Measurements from ENCODE around the gene EMC10.
"Not testable (repeated sequence)": the region's sequence is repeated elsewhere in the genome, so short reads cannot be mapped to it uniquely, and the experiment has no call there.

The EMC10 gene

DNA sequence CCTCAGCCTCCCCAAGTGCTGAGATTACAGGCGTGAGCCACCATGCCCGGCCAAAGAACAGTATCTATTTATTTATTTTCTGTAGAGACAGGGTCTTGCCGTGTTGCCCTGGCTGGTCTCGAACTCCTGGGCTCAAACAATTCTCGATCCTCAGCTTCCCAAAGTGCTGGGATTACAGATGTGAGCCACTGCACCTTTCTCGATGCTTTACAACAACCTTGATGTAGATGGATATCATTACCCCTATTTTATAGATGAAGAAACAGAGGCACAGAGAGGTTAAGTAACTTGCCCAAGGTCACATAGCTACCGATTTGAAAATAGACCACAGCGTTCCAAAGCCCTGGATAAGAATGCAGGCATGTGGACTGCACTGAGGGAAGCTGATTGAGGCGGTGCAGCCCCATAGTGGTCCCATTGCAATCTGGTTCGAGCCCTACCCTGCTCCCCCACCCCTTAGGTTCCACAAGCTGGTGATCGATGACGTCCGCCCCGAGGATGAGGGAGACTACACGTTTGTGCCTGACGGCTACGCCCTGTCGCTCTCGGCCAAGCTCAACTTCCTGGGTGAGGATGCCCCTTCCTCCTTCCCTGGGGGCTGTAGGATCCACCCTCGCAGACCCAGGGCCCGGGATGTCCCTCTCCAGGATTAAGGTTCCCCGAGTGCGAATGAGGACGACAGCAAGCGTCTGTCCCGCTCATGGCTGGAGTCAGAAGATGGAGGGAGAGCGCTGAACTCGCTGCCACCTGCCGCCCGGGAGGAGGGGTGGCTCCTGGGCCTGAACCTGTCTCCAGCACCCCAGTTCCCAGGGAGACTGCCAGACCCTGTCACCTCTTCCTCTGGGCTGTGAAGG is 25.7 kb upstream of the EMC10 start:
- no peak for DNase-seq (ENCODE audit: low read depth, low spot score)

DNA sequence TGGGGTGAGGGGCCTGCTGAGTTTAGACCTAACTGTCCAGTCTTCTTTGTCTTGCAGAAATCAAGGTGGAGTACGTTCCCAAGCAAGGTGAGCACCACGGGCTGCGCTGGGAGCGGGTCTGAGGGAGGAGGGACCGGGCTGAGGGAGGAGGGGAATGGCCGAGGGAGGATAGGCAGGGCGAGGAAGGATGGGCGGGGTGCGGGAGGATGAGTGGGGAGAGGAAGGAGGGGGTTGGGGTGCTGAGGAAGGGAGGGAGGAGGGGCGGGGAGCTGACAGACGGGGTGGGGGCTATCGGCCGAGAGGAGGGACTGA is 25.1 kb upstream of the EMC10 start:
- DNase-seq (ENCODE audit: low read depth, low spot score) = no peak

DNA sequence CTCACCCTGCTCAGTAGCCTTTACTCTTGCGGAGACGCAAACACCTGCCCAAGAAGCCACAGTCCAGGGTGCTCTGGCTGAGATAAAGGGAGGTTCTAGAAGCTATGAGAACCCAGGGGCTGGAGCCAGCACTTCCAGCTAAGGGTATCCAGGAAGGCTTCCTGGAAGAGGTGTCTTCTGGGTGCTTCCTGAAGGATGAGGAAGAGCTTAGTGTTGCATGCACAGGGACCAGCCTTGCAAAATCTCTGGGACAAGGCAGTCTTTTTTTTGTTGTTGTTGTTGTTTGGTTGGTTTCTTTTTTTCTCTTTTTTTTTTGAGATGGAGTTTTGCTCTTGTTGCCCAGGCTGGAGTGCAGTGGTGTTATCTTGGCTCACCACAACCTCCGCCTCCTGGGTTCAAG is 23.1 kb upstream of the EMC10 start:
- no peak for DNase-seq (ENCODE audit: low read depth, low spot score)

DNA sequence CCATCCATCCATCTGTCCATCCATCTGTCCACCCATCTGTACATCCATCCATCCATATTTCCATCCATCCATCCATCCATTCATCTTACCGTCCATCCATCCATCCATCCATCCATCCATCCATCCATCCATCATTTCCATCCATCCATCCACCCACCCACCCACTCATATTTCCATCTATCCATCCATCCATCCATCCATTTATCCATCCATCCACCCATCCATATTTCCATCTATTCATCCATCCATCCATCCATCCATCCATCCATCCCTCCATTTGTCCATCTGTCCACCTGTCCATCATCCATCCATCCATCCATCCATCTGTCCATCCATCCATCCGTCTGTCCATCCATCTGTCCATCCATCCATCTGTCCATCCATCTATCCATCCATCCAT is 20.3 kb upstream of the EMC10 start:
- DNase-seq (ENCODE audit: low read depth, low spot score) = no peak

DNA sequence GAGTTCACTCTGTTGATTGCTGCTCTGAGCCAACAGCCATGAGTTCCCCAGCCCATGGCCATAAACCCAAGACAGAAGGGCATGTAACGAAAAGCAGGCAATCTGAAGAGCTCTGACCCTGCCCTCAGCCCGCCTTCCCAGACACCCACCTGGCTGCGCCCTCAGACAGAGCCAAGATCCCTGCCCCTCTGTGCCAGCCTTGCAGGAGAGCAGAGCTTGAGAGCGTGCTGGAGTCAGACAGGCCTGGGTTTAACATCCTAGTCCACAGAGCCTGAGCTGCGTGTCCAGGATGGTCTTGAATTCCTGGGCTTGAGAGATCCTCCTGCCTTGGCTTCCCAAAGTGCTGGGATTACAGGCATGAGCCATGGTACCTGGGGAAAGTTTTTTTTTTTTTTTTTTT is 19.0 kb upstream of the EMC10 start:
- no peak for DNase-seq (ENCODE audit: low read depth, low spot score)

DNA sequence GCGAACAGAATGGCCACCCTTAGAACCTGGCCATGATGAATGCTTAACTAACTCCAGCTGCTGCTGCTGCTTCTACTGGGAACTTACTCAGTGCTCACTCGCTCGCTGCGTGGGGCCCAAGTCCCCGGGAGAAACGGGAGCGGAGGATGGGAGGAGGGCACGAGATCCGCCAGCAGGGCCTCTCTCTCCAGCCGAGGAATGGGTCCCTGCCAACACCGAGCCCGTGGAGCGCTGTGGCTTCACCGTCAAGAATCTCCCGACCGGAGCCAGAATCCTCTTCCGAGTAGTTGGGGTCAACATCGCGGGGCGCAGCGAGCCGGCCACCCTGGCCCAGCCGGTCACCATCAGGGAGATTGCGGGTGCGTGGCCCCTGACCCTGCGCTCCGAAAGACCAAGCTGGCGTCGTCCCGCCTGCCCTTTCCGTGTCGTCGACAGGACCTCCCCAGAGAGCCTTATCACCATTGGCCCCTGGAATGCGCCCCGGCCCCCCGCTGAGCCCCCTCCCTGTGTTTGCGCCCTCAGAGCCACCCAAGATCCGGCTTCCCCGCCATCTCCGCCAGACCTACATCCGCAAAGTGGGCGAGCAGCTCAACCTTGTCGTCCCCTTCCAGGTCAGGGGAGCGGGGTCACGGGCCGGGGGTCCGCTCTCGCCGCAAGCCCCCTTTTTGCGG is 17.8 kb upstream of the EMC10 start:
- no peak for DNase-seq (ENCODE audit: low read depth, low spot score)

DNA sequence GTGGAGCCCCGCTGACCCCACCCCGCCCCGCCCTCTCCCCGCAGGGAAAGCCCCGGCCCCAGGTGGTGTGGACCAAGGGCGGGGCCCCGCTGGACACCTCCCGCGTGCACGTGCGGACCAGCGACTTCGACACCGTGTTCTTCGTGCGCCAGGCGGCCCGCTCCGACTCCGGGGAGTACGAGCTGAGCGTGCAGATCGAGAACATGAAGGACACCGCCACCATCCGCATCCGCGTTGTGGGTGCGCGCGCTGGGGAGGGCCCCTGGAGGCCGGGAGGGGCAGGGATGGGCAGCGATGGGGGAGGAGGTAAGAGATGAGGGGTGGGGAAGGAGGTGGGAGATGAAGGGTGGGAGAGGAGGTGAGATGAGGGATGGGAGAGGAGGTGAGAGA is 17.2 kb upstream of the EMC10 start:
- DNase-seq (ENCODE audit: low read depth, low spot score) = no peak

DNA sequence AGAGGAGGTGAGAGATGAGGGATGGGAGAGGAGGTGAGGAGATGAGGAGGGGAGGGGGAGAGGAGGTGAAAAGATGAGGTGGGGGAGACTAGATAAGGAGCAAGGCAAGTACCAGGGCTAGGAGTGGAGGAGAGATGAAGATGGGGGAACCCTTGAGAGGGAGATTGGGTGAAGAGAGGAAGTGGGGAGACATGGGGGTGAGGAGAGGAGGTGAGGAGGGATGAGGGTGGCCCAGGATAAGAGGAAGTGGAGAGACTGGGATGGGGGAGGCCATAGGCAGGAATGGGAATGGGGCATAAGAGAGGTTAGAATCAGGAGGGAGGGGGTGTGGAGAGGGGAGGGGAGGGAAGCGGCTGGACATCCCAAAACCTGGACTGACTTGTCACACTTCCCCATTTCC is 16.7 kb upstream of the EMC10 start:
- no peak for DNase-seq (ENCODE audit: low read depth, low spot score)

DNA sequence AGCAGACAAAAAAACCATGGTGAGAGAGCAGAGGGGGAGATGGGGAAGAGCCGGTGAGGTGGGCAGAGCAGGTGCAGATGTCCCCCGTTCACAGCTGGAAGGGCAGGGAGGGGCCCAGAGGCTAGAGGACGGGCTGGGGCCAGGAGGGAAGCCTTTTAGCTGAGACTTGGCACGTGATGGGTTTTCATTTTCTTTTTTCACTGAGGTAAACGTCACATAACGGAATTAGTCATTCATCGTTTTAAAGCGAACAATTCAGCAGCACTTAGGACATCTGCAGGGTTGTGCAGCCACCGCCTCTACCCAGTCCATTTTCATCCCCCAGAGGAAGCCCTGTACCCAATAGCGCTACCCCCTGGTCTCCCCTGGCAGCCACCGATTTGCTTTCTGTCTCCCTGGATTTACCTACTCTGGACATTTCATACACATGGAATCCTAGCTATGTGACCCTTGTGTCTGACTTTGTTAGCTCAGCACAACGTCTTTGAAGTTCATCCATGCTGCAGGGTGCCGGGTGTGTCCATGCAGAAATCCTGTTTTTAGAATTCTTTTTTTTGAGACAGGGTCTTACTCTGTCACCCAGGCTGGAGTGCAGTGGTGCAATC is 16.0 kb upstream of the EMC10 start:
- DNase-seq (ENCODE audit: low read depth, low spot score) = peak; percentile 74

DNA sequence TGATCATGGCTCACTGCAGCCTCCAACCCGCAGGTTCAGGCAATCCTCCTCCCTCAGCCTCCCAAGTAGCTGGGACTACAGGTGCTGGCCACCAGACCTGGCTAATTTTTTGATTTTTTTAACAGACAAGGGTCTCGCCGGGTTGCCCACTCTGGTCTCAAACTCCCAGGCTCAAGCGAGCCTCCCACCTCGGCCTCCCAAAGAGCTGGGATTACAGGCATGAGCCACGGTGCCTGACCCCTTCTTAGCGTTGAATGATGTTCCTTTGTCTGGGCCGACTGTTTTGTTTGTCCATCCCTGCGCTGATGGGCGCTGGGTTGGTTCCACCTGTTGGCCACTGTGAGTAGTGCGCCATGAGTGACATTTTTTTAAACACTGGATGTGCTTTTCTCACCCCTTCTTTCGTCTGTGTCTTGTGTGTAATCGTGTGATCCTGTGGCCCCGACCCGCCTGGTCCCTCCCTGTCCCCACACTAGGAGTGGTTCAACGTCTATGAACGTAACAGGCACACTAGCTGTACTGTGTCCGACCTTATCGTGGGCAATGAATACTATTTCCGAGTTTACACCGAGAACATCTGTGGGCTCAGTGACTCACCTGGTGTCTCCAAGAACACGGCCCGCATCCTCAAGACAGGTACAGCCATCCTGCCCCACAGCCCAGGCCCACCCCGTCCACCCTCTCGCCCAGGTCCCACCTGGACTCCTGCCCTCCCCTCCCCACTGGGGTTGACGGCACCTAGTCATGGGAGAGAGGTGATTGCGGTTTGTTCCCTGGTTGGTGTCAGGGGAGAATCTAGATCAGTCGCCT is 15.0 kb upstream of the EMC10 start:
- DNase-seq (ENCODE audit: low read depth, low spot score) = peak; percentile 83

DNA sequence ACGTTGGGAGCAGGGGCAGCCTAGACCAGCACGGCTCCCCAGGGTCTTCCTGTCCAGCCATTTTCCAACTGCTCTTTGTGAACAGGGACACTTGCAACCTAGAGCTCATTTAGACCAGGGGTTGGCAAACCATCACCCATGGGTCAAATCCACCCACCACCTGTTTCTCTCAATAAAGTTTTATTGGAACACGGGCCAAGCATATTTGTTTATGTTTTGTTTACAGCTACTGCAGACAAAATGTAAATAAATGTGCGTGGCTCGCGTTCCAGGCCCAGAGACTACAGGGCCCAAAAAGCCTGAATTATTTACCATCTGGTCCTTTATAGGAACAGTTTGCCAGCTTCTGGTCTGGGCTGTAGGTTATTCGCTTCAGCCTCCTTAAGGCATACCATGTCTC is 13.3 kb upstream of the EMC10 start:
- no peak for DNase-seq (ENCODE audit: low read depth, low spot score)

DNA sequence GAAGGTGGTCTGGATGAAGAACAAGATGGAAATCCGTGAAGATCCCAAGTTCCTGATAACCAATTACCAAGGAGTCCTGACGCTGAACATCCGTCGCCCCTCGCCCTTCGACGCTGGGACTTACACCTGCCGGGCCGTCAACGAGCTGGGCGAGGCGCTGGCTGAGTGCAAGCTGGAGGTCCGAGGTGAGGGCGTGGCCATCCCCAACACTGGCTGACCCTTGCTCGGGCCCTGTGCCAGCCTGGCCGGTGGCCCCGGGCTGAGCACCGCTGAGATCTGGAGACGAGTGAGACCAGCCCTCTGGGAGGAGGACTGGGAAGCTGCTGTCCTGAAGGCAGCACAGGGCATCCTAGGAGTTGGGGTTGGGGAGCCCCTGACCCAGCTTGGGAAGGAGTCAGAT is 12.0 kb upstream of the EMC10 start:
- no peak for DNase-seq (ENCODE audit: low read depth, low spot score)

DNA sequence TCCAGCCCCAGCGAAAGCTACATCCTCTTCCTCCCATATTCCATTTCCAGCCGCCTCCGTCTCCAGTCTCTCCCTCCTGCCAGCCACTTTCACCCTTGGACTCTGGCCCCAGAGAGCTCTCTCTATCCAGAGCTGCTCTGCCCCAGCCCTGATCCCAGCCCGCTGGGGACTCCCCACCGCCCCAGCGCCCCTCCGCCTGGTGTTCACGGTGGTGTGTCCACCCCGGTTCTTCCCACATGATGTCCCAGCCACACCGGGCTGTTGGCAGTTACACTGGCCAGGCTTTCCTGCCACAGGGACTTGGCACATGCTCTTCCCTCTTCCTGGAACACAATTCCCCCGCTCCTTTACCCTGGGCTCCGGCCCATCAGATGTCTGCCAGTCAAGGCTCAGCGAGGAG is 11.3 kb upstream of the EMC10 start:
- DNase-seq (ENCODE audit: low read depth, low spot score) = no peak

DNA sequence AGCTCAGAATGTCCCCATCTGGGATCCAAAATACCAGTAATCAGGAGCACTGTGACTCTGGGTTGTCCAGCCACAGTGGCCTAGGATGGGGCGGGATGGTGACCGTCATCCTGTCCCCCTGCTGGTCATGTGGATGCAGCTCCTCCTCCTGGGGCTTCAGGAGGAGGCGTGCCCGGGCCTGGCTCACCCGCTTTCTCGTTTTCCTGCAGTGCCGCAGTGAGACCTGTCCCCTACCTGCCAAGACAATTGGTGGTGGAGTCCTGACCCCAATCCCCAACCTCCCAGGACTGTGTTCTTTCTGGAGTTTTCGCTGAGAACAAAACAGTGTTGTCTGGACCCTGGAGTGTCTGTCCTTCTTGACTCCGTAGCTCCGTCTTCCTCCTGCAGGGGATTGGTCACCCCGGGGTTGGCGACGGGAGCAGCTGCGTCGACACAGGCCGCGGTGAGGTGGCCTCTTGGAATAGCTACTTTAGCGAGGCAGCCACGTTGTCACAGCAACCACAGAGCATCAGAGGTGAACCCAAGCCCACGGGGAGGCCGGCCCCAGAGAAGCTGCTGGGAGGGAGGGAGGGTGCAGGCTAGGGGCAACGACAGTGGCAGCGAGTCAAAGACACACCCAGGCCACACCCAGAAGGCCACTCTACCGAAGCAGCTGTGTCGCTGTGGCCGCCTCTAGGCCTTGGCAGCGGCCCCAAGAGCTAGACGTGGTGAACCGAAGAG is 10.2 kb upstream of the EMC10 start:
- peak; percentile 38 for DNase-seq (ENCODE audit: low read depth, low spot score)

DNA sequence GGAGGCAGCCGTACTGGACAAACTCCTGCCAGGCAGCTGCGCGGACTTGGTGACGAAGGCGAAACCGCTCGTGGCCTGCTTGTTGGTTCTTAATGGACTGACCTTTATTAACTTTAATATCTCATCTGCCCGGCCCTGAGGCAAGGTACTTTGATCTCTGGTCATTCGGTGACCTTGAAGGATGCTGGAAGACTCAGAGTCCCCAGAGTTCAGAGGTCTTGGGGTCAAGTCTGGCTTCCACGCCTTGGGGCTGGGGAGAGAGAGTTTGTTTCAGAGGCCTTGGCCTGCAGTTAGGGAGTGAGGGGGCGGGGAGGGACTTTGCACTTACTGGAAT is 9.6 kb upstream of the EMC10 start:
- no peak for DNase-seq (ENCODE audit: low read depth, low spot score)

DNA sequence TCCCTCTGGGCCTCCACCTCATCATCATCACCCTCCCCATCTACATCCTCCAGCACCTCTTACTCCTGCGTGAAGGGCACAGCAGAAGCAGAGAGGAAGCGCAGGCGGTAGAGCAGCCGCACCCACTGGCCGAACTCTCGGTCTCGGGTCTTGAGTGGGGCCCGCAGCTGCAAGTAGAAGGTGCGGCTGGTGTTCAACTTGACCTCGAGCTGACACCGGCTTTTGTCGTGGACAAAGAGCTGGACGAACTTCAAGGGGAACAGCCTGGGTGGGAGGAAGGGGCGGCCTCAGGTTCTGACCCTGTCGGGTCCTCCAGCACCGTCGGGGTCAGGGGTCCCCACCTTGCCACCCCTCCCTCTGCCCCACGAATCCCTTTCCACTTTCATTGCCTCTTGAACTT is 8.7 kb upstream of the EMC10 start:
- no peak for DNase-seq (ENCODE audit: low read depth, low spot score)

DNA sequence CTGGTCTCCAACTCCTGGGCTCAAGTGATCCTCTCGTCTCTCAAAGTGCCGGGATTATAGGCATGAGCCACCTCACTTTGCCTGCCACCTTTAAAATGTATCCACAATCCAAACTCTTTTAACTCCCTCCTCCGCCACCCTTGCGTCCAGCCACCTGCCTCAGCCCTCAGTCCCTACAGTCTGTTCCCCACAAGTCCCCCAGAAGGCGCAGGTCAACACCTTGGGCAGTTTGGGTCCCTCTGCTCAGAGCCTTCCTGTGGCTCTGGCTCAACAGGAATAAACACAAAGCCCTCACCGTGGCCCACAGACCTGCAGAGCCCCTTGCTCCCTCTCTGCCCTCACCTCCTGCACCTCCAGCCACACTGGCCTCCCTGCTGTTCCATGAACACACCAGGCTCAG is 7.5 kb upstream of the EMC10 start:
- DNase-seq (ENCODE audit: low read depth, low spot score) = no peak

DNA sequence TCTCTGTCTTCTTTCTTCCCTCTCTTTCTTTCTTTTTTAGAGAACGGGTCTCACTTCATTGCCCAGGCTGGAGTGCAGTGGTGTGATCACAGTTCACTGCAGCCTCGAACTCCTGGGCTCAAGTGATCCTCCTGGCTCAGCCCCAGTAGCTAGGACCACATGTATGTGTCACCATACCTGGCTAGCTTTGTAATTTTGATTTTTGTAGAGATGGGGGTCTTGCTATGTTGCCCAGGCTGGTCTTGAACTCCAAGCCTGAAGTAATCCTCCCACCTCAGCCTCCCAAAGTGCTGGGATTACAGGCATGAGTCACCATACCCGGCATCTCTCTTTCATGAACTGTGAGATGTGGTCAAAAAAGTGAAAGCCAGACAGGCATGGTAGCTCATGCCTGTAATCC is 3.0 kb upstream of the EMC10 start:
- not testable (repeated sequence) for DNase-seq (ENCODE audit: low read depth, low spot score)

DNA sequence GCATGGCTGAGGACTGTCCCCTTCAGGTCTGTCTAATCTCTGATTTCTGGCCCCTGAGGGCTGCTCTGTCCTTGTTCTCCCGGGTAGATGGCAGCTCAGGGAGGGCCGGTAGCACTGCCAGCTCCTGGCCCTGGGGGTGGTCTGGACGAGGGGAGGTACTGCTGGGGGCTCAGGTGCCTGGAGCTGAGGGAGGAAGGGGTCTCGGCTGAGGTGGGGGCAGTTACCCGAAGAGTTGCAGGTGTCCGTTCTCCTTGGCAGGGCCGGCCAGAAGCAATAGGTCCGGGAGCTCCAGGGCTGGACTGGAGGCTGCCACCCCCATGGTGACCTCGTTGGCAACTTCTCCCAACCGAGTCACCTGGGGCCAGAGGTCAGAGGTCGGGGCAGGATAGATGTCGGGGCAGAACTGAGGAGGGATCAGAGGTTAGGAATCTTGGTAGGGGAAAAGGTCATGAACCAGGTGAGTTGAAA is 1.2 kb upstream of the EMC10 start:
- DNase-seq (ENCODE audit: low read depth, low spot score) = no peak

DNA sequence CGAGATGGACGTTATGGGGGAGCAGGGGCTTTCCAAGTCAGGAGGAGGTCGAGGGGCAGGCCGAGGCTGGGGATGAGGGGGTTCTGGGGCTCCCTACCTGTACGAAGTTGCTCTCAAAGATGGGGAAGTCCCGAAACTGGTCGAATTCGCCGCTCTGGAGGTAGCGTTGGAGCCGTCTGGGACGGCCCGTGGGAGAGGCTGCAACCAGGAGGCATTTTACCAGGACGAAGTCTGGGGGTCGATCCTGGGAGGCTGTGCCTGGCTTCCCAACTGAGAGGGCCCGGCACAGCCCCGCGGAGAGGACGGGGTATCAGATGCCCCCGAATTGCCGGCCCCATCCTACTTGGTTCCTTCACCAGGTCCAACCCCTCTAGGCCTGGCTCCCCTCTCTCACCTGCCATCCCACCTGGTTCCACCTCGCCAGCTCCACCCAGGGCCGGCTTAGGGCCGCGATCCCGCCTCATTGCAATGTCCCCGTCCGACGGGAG is 527 bp upstream of the EMC10 start:
- no peak for DNase-seq (ENCODE audit: low read depth, low spot score)

DNA sequence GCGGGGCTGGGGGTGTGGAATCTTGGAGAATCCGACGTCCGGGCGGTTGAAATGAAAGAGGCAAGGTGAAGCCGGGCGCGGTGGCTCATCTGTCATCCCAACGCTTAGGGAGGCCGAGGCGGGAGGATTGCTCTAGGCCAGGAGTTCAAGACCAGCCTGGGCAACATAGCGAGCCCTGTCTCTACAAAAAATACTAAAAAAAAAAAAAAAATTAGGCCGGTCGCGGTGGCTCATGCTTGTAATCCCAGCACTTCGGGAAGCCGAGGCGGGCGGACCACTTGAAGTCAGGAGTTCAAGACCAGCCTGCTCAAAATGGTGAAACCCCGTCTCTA is 566 bp downstream of the EMC10 start:
- DNase-seq (ENCODE audit: low read depth, low spot score) = no peak
